GM13976 (cell line): Measurements from ENCODE around the gene RAB44.
A peak's percentile ranks its signal among the peaks of the same experiment; 100 is the strongest.

ENCODE experiments used
- DNase-seq: peaks from one replicate; pipeline ENCODE4 v3.0.0; 2012; ENCODE audit warnings: low spot score
- in situ Hi-C: fragments of 300-500 bp; cut with MboI; formaldehyde crosslinking; loops from one replicate; pipeline ENCODE4 v1.12.0; 2022; ENCODE audit warnings: low sequenced_read_pairs, mixed read lengths, inconsistent platforms; ENCODE audit not compliant: unreplicated experiment
- TF ChIP-seq, protein P1 (sequence below): IDR thresholded peaks from 2 replicates; pipeline ENCODE4 v1.5.1; 2012; ENCODE audit warnings: borderline replicate concordance, mild to moderate bottlenecking; ENCODE audit not compliant: insufficient read depth; ENCODE audit errors: extremely low read depth, missing control alignments, control extremely low read depth

Gene RAB44

DNA sequence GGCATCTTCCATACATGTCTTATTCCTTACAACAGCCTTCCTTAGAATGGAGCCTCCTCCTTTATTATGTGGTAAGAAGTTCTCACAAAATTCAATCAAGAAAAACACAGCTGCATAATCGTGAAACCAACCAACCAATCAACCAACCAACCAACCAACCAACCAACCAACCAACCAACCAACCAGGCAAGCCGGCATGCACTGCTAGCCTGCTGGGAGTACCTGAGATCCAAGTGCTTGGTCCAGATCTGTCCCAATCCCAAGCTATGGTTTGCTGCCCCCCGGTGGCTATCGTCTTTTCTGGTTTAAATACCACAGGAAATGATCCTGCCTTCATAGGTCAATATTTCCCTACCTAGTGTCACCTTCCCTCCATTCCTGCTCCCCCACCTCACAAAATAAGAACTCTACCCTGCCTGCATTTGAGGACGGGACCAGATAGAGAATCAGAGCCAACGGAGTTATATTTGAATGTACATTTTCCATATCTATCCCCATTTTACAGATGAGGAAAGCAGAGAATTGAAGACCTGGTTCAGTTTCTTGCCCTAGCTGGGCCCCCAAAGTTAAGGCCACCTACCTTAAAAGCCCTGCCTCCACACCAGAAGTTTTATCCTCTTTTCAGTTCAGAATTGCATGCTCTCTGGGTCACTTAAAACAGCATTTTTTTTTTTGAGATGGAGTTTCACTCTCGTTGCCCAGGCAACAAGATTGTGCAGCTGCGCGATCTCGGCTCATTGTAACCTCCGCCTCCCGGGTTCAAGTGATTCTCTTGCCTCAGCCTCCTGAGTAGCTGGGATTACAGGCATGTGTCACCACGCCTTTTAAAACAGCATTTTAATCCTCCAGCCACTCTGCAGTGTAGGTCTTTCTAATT, 27.1 kb downstream of the RAB44 start:
- TF ChIP-seq, protein P1, sequence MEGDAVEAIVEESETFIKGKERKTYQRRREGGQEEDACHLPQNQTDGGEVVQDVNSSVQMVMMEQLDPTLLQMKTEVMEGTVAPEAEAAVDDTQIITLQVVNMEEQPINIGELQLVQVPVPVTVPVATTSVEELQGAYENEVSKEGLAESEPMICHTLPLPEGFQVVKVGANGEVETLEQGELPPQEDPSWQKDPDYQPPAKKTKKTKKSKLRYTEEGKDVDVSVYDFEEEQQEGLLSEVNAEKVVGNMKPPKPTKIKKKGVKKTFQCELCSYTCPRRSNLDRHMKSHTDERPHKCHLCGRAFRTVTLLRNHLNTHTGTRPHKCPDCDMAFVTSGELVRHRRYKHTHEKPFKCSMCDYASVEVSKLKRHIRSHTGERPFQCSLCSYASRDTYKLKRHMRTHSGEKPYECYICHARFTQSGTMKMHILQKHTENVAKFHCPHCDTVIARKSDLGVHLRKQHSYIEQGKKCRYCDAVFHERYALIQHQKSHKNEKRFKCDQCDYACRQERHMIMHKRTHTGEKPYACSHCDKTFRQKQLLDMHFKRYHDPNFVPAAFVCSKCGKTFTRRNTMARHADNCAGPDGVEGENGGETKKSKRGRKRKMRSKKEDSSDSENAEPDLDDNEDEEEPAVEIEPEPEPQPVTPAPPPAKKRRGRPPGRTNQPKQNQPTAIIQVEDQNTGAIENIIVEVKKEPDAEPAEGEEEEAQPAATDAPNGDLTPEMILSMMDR, result peak; percentile 55
- DNase-seq, result peak; percentile 80
- in situ Hi-C loops, result no loop called here

DNA sequence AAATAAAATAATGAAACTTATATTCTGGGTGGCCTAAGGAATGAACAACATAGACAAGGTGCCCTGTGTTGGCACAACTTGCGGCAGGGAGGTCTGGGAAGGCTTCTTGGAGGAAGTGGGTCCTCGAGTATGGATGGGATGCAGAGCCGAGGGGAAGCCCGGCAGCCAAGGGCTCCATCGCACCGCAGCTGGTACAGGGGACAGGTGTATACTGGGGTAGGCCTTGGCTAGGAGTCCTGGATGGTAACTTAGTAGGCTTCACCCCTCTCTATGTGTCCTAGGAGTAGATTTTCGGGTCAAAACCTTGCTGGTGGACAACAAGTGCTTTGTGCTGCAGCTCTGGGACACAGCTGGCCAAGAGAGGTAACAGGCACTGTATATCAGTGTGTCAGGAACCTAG, 28.0 kb downstream of the RAB44 start:
- in situ Hi-C loops, result no loop called here
- TF ChIP-seq, protein P1, result no peak

DNA sequence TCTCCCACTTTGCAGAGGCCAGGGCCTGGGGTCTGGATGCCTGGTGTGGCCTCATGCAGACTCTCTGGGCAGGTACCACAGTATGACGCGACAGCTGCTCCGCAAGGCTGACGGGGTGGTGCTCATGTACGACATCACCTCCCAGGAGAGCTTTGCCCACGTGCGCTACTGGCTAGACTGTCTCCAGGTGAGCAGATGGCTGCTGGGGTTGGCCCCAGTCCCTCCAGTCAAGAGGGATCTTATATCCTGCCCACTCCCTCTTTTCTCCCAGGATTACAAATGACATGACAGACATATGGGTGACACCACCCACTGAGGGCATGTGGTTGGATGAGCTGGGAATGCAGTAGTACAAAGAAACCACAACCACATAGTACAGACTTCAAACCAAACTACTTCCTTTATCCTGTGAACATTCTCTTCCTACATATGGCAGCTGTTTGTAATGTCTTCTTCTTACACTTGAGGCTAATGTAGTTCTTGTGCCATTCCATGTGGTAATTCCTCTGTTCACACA, 29.9 kb downstream of the RAB44 start:
- TF ChIP-seq, protein P1, result no peak
- DNase-seq, result no peak
- in situ Hi-C loops, result no loop called here

More for the DNA sequence above, 28.0 kb downstream of the RAB44 start:
- DNase-seq, result no peak

DNA sequence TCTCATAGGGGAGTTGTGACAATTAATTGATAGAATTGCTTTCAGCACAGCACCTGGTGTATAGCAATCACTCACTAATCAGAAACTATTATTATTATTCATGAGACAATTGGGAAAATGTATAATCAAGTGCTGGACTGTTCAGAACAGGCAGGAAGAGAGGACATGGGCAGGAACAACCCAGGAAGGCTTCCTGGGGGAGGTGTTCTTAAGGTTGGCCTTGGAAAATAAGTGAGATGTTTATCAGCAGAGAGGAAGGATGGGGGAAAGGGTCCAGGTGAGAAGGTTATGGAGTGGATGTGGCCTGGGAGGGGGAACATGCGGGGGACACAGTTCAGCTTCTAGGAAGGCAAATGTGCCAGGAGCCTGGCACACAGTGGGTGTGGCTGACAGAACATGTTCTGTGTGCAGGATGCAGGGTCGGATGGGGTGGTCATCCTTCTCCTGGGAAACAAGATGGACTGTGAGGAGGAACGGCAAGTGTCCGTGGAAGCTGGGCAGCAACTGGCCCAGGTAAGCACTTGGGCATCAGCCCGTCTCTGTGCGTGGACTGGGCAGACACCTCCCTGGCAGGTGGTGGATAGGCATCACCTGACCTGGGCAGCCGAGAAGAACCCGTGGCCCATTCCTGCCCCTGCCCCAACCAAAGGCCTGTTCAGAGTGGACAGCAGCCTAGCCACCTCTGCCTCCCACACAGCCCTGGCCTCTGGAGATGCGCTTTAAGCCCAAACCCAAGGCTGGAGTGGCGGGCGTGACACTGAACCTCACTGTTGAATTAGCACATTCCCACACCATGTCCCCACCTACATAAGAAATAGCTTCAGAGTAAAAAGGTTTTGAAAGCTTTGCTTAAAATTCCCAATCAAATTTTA, 30.9 kb downstream of the RAB44 start:
- in situ Hi-C loops, result no loop called here
- TF ChIP-seq, protein P1, result no peak
- no peak for DNase-seq

DNA sequence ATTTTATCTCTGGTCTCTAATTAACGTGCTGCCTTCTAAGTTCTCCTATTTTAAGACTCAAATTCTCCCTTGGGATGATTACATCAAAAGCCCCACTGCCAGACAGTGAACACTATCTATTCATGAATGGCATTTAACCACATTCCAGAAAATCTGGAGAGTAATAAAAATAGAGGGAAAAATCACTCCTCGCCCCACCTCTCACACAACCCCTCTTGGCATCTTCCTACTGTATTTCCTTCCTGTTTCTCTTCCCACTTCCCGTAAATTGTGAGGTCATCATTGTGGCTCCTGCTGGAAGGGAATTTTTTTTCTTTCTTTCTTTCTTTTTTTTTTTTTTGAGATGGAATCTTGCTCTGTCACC, 31.5 kb downstream of the RAB44 start:
- TF ChIP-seq, protein P1, result no peak
- in situ Hi-C loops, result no loop called here
- DNase-seq, result no peak
